HEK293 (cell line): ENCODE data around the gene HINT3.
A peak's percentile ranks its signal among the peaks of the same experiment; 100 is the strongest.

Source experiments
- AEBP2 ChIP-seq: fragments of 450-650 bp; formaldehyde crosslinking; IDR thresholded peaks from 2 replicates; pipeline ENCODE4 v1.5.1; 2016; ENCODE audit warnings: missing biosample characterization, missing genetic modification characterization, borderline replicate concordance
- EGR2 ChIP-seq: fragments of 450-650 bp; formaldehyde crosslinking; IDR thresholded peaks from 2 replicates; pipeline ENCODE4 v1.5.1; 2016; ENCODE audit warnings: low read depth, missing biosample characterization, missing genetic modification characterization
- MEIS1 ChIP-seq: sonication (generic); formaldehyde crosslinking; IDR thresholded peaks from 2 replicates; pipeline ENCODE4 v1.8.1; 2022; ENCODE audit warnings: missing genetic modification reagents, mild to moderate bottlenecking, borderline replicate concordance
- REST ChIP-seq: fragments of 450-650 bp; formaldehyde crosslinking; IDR thresholded peaks from 2 replicates; pipeline ENCODE4 v1.5.1; 2016; ENCODE audit warnings: missing biosample characterization, missing genetic modification characterization
- YY2 ChIP-seq: fragments of 450-650 bp; formaldehyde crosslinking; IDR thresholded peaks from 2 replicates; pipeline ENCODE4 v1.5.1; 2016; ENCODE audit warnings: missing biosample characterization, missing genetic modification characterization
- ZBTB11 ChIP-seq: fragments of 450-650 bp; formaldehyde crosslinking; conservative IDR thresholded peaks from 2 replicates; pipeline ENCODE4 v1.5.1; 2016; ENCODE audit warnings: low read depth, missing biosample characterization, missing genetic modification characterization
- ZNF146 ChIP-seq: fragments of 450-650 bp; formaldehyde crosslinking; IDR thresholded peaks from 2 replicates; pipeline ENCODE4 v1.5.1; 2016; ENCODE audit warnings: missing biosample characterization, missing genetic modification characterization
- ZNF223 ChIP-seq: fragments of 450-650 bp; formaldehyde crosslinking; IDR thresholded peaks from 2 replicates; pipeline ENCODE4 v1.5.1; 2016; ENCODE audit warnings: missing biosample characterization, missing genetic modification characterization
- ZNF280C ChIP-seq: fragments of 450-650 bp; formaldehyde crosslinking; IDR thresholded peaks from 2 replicates; pipeline ENCODE4 v1.5.1; 2016; ENCODE audit warnings: missing biosample characterization, missing genetic modification characterization
- ZNF280D ChIP-seq: fragments of 450-650 bp; formaldehyde crosslinking; IDR thresholded peaks from 2 replicates; pipeline ENCODE4 v1.5.1; 2016; ENCODE audit warnings: missing biosample characterization, missing genetic modification characterization
- ZNF354C ChIP-seq: fragments of 450-650 bp; formaldehyde crosslinking; IDR thresholded peaks from 2 replicates; pipeline ENCODE4 v1.5.1; 2016; ENCODE audit warnings: missing biosample characterization, missing genetic modification characterization, low read depth, borderline replicate concordance
- ZNF530 ChIP-seq: fragments of 450-650 bp; formaldehyde crosslinking; IDR thresholded peaks from 2 replicates; pipeline ENCODE4 v1.5.1; 2016; ENCODE audit warnings: low read depth, missing biosample characterization, missing genetic modification characterization
- ZNF580 ChIP-seq: fragments of 450-650 bp; formaldehyde crosslinking; IDR thresholded peaks from 2 replicates; pipeline ENCODE4 v1.5.1; 2016; ENCODE audit warnings: missing biosample characterization, missing genetic modification characterization
- ZNF692 ChIP-seq: fragments of 450-650 bp; formaldehyde crosslinking; IDR thresholded peaks from 2 replicates; pipeline ENCODE4 v1.5.1; 2016; ENCODE audit warnings: missing biosample characterization, missing genetic modification characterization
- ZNF701 ChIP-seq: fragments of 450-650 bp; formaldehyde crosslinking; IDR thresholded peaks from 2 replicates; pipeline ENCODE4 v1.5.1; 2016; ENCODE audit warnings: missing biosample characterization, missing genetic modification characterization
- ZNF704 ChIP-seq: fragments of 450-650 bp; formaldehyde crosslinking; IDR thresholded peaks from 2 replicates; pipeline ENCODE4 v1.5.1; 2016; ENCODE audit warnings: missing biosample characterization, missing genetic modification characterization
- ZNF837 ChIP-seq: fragments of 450-650 bp; formaldehyde crosslinking; IDR thresholded peaks from 2 replicates; pipeline ENCODE4 v1.5.1; 2016; ENCODE audit warnings: missing biosample characterization, missing genetic modification characterization
- ZSCAN18 ChIP-seq: fragments of 450-650 bp; formaldehyde crosslinking; IDR thresholded peaks from 2 replicates; pipeline ENCODE4 v1.5.1; 2016; ENCODE audit warnings: missing biosample characterization, missing genetic modification characterization

Gene HINT3

GRCh38 chr6:125994670-125995488 is 38.3 kb downstream of the HINT3 start (continued):
- no peak for TF ChIP-seq MEIS1 (CRISPR knock-in tag)
- no peak for TF ChIP-seq ZNF223 (tag by site-specific recombination)
- TF ChIP-seq YY2 (tag by site-specific recombination): peak; percentile 61; the same call in 1 of the 2 replicates
- no peak for TF ChIP-seq ZNF701 (tag by site-specific recombination)
- no peak for TF ChIP-seq ZNF280C
- TF ChIP-seq ZSCAN18 (tag by site-specific recombination): no peak
- TF ChIP-seq ZNF530 (tag by site-specific recombination): no peak
- TF ChIP-seq ZBTB11: no peak
- TF ChIP-seq ZNF580 (tag by site-specific recombination): peak; percentile 51; the same call in 1 of the 2 replicates
- TF ChIP-seq ZNF280D (tag by site-specific recombination): no peak
- TF ChIP-seq AEBP2 (tag by site-specific recombination): no peak
- no peak for TF ChIP-seq REST (tag by site-specific recombination)
- 0 out of 2 replicates have a peak, but pooled peaks have one; percentile 27 for TF ChIP-seq ZNF692
- no peak for TF ChIP-seq EGR2 (tag by site-specific recombination)
- no peak for TF ChIP-seq ZNF837 (tag by site-specific recombination)
- no peak for TF ChIP-seq ZNF704
- TF ChIP-seq ZNF354C (tag by site-specific recombination): no peak
- TF ChIP-seq ZNF146: 0 out of 2 replicates have a peak, but pooled peaks have one; percentile 27
